ENCODE results near the gene SRMS. TPM values are rescaled to one million over a fixed set of nuclear protein-coding genes. Genes with fewer than 3 reads are reported as not detected.

Gene SRMS
- total RNA-seq, 1 donor from 2014 or later, result 0.16 TPM

DNA sequence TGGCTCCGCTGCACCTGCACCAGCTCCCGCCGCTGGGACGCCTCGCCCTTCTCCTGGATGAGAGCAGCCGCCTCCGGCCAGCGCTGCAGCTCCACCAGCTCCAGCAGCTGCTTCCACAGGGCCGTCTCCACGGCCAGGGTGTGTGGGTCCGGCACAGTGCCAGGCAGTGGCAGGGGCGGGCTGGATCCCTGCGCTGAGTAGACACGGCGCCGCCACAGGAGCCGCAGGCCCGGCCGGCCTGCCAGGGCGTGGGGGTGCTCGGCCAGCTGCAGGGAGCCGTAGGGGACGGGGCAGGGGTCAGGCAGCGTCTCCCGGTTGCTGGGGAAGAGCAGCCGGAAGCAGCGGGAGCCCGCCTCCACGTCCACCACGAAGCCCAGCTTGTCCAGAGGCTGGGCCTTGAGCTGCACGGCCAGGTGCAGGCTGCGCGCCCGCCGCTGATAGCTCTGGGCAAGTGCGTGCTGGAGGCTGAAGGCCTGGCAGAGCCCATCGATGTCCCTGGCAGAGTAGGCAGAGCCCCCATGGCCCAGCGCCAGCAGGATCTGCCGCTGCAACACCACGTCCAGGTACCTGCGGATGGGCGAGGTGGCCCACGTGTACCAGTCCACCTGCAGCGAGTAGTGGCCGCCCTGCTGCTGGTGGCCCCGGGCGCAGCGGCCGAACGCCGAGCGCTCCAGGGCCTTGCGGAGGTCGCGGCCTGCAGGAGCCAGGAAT, 15.8 kb upstream of the SRMS start:
- H3K4me3 Mint-ChIP-seq, result no peak overlapping the region
- DNase-seq, result no peak
- no peaks in the 10 kb centered on the region for H3K27me3 Mint-ChIP-seq
- H3K36me3 Mint-ChIP-seq (ENCODE audit: low read depth), result peaks cover 27% of the 10 kb centered on the region
- TF ChIP-seq, protein P1, sequence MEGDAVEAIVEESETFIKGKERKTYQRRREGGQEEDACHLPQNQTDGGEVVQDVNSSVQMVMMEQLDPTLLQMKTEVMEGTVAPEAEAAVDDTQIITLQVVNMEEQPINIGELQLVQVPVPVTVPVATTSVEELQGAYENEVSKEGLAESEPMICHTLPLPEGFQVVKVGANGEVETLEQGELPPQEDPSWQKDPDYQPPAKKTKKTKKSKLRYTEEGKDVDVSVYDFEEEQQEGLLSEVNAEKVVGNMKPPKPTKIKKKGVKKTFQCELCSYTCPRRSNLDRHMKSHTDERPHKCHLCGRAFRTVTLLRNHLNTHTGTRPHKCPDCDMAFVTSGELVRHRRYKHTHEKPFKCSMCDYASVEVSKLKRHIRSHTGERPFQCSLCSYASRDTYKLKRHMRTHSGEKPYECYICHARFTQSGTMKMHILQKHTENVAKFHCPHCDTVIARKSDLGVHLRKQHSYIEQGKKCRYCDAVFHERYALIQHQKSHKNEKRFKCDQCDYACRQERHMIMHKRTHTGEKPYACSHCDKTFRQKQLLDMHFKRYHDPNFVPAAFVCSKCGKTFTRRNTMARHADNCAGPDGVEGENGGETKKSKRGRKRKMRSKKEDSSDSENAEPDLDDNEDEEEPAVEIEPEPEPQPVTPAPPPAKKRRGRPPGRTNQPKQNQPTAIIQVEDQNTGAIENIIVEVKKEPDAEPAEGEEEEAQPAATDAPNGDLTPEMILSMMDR (IDR thresholded peaks at IDR 0.05), result no peak
- H3K27ac Mint-ChIP-seq, result no peak overlapping the region
- CTCF ChIA-PET, result interaction anchor here (1.0 kb wide), 1 partner anchor 78 kb away, joined by 3 read pairs; no protein-coding TSS in a partner anchor
- intact Hi-C loops (cut with micrococcal nuclease), result no loop called here
- H3K4me1 Mint-ChIP-seq, result peaks cover 19% of the 10 kb centered on the region
- ATAC-seq (ENCODE audit: low read depth), result no peak
- POLR2A ChIA-PET, result interaction anchor here (0.9 to 1.9 kb wide), 3 partner anchors 9 to 26 kb away, joined by 3 to 9 read pairs (median 4); partner anchors contain the start of gene PTK6
- no peaks in the 10 kb centered on the region for H3K9me3 Mint-ChIP-seq

DNA sequence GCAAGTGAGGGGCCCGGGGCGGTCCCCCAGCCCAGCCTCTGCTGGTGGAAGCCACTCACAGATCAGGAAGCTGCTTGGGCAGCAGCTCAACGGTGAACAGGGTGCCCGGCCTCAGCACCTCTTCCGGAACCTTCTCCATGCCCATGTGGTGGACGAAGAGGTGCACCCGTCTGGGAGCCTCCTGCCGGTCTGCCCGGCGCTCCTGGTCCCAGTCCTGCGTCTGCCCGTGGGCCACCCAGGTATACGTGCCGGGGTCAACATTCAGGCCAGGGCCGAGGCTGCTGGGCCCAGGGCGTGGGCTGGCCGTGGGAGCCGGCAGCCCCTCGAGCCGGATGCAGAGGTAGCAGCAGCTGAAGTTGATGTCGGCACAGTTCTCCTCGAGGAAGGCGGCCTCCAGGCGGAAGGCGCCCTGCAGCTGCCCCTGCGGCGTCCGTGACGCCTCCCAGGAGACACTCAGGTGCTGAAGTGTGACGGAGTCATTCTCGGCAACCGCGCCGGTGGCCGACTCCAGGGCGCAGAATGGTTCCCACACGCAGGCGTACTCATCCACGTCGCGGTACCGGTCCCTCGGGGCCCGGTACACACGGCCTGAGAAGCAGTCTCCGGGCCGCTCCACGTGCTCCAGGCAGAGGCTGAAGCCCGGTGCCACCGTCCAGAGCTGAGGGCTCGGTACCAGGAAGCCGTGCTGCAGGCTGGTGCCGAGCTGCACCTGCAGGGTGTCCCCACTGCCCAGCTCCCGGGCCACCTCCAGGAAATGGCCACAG, 15.1 kb upstream of the SRMS start:
- ChIA-PET POLR2A (interaction anchor here (0.8 to 1.9 kb wide), 4 partner anchors 8 to 25 kb away, joined by 3 to 9 read pairs (median 4); partner anchors contain the start of genes HELZ2 and PTK6), CTCF (interaction anchor here (1.0 kb wide), 1 partner anchor 79 kb away, joined by 3 read pairs; no protein-coding TSS in a partner anchor)
- ATAC-seq (ENCODE audit: low read depth) (peak; percentile 12), DNase-seq (no peak)
- Mint-ChIP-seq H3K9me3 (no peaks in the 10 kb centered on the region), H3K4me3 (no peak overlapping the region), H3K36me3 (ENCODE audit: low read depth) (peaks cover 27% of the 10 kb centered on the region), H3K27ac (no peak overlapping the region), H3K4me1 (peaks cover 12% of the 10 kb centered on the region), H3K27me3 (no peaks in the 10 kb centered on the region)
- intact Hi-C loops (cut with micrococcal nuclease), result no loop called here
- TF ChIP-seq, protein P1 (IDR thresholded peaks at IDR 0.05), result no peak

DNA sequence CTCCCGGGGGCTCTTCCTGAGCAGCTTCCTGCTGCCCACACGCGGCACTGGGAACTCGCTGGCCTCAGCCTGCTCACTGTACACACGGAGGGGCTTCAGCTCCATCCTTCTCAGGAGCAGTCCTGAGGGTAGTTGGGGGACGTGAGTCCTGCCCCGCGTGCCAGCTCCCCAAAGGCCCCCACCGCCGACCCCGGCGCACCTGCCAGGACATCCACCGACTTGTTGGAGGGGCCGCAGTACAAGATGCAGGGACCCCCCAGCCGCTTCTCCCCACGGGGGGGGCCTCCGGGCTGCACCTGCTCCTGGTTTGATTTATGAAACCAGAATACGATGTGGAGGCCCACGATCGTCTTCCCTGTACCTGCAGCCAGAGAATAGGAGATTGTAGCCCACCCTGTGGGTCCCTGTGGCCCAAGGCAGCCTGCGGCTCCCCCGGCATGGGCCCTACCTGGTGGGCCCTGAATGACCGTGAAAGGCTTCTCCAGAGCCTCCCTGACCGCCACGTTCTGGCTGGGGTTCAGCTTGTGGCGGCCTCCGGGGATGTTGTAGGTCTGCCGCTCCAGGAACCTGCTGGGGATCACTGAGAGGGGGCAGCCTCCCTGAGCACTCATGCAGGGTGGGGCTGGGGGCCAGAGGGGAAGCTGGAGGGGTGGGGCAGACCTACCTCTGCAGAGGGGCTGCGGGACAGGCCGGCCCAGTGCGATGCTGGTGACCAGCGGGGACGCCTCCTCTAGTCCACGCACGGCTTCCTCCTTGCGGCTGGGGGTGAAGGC, 14.3 kb upstream of the SRMS start:
- Mint-ChIP-seq H3K4me3 (no peak overlapping the region), H3K9me3 (no peaks in the 10 kb centered on the region), H3K27ac (no peak overlapping the region), H3K36me3 (ENCODE audit: low read depth) (peaks cover 29% of the 10 kb centered on the region), H3K27me3 (no peaks in the 10 kb centered on the region), H3K4me1 (peaks cover 6% of the 10 kb centered on the region)
- TF ChIP-seq, protein P1 (IDR thresholded peaks at IDR 0.05), result no peak
- DNase-seq (no peak), ATAC-seq (ENCODE audit: low read depth) (no peak)
- POLR2A ChIA-PET, result interaction anchor here (0.5 to 1.9 kb wide), 6 partner anchors 7 to 42 kb away, joined by 3 to 9 read pairs (median 4); partner anchors contain the start of genes HELZ2 and PTK6
- CTCF ChIA-PET, result no interaction called here
- intact Hi-C loops (cut with micrococcal nuclease), result no loop called here

DNA sequence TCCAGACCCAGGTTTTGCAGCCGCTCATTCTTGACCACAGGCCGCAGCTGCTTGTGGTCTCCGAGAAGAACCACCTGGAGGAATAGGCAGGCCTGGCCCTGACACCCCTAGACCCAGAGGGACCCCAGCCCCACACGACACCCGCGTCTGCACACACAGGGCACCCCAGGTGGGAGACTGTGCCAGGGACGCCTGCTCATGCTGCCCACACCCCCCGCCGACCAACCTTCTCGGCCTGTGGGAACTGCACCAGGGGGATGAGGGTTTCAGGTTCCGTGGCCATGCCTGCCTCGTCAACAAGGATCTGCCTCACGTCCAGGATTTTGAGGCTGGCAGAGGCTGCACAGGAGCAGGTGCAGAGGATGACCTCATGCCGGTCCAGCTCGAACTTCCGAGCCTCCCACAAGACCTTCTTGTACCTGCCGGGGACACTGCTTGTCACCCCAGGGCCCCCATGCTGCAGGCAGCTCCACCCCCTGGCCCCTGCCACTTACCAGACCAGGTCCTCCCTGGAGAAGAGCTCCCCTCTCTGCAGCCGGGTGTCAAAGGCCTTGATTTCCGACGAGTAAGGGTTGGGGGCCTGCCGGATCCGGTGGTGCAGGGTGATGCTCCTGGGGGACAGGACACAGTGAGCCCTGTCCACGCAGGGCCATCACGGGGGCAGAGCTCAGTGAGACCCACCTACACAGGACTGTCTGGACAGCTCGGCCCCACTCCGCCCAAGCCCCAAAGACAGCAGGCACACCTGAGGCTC, 13.5 kb upstream of the SRMS start:
- Mint-ChIP-seq H3K36me3 (ENCODE audit: low read depth) (peaks cover 29% of the 10 kb centered on the region), H3K4me3 (no peak overlapping the region), H3K27me3 (no peaks in the 10 kb centered on the region), H3K4me1 (peaks cover 6% of the 10 kb centered on the region), H3K27ac (no peak overlapping the region), H3K9me3 (no peaks in the 10 kb centered on the region)
- DNase-seq (no peak), ATAC-seq (ENCODE audit: low read depth) (no peak)
- TF ChIP-seq, protein P1 (IDR thresholded peaks at IDR 0.05), result no peak
- intact Hi-C loops (cut with micrococcal nuclease), result no loop called here
- ChIA-PET CTCF (no interaction called here), POLR2A (interaction anchor here (0.7 to 1.5 kb wide), 2 partner anchors 8 to 41 kb away, joined by 4 read pairs; no protein-coding TSS in a partner anchor)

Measured in activated B cell treated with CpG ODN at 0.5 μM for 24 hours (primary cell).